DOHH2 (cell line): Measurements from ENCODE around the gene C15orf61.

ENCODE experiments used
- CTCF ChIP-seq: fragments of 200-600 bp; sonication (generic); IDR thresholded peaks from one replicate; pipeline ENCODE4 v1.5.1; 2014; ENCODE audit warnings: antibody characterized with exemption, mild to moderate bottlenecking, low read depth, low read length; ENCODE audit not compliant: poor library complexity, severe bottlenecking
- EZH2phosphoT487 ChIP-seq: fragments of 200-600 bp; sonication (generic); IDR thresholded peaks from 2 replicates; pipeline ENCODE4 v1.6.1; 2017; ENCODE audit warnings: borderline replicate concordance, mild to moderate bottlenecking, antibody characterized with exemption, low read length, moderate library complexity, mixed read lengths

DNA sequence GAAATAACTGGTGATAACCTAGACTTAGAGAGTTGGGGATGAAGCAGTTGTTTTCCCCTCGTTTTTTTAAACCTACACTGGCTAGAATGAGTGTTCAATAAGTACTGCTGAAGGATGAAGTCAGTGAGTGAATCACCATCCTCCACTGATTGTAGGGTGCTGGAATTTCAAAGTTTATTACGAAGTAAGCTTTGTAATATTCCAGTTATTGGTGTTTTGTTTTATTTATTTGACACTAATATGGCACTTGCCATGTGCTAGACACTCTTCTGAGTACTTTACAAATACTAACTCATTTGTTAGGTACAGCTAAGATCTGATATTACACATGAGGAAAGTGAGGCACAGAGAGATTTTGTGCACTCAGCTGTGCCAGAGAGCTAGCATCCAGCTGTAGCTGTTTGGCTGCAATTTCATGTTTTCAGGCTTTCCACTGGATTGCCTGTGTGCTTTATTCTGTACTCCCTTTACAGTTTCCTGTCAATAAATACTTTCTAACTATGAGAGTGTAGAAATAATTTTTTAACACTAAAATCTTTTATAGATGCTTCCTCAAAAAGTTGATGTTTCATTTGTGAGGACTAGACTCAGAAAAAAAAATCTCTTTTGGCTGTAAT is 27.4 kb downstream of the C15orf61 start:
- TF ChIP-seq CTCF: no peak
- TF ChIP-seq EZH2phosphoT487: no peak
